ENCODE measurements around the gene GID8. TPM values are rescaled to one million over a fixed set of nuclear protein-coding genes. Genes with fewer than 3 reads are reported as not detected.

The GID8 gene
- total and polyA plus RNA-seq, 2 of the 4 experiments (the other 2 are of a cell fraction), result 21.5 to 33.9 TPM

- intact Hi-C loops (cut with micrococcal nuclease) (no loop called here), in situ Hi-C loops (cut with MboI; ENCODE audit: low sequenced_read_pairs) (no loop called here), dilution Hi-C loops (cut with HindIII; ENCODE audit: low sequenced_read_pairs, unreplicated experiment) (no loop called here)
- no TSS peak for BruUV-seq (replicated peaks)
- no peak overlapping the region for H2BK20ac ChIP-seq (ENCODE audit: low read depth, low read length)
- peaks cover 13% of the 10 kb centered on the region for H3K4me1 ChIP-seq (ENCODE audit: control insufficient read depth, insufficient read depth, low read length)
- peak overlapping the region; percentile 7 for H3K14ac ChIP-seq (replicated peaks; ENCODE audit: low read depth, low read length)
- ATAC-seq (ENCODE audit: low read depth) (no peak; the same call in 1 of the 2 replicates), DNase-seq (no peak)
- H3K9me1 ChIP-seq (ENCODE audit: insufficient read depth, low read length), result peaks cover 6% of the 10 kb centered on the region; the same call in 1 of the 2 replicates
- peak overlapping the region; percentile 29 for H2AK9ac ChIP-seq (replicated peaks; ENCODE audit: low read depth, low read length, poor library complexity)
- peaks cover 23% of the 10 kb centered on the region for H3K36me3 ChIP-seq (ENCODE audit: control insufficient read depth, insufficient read depth, low read length)
- peak overlapping the region; percentile 51; the same call in 1 of the 2 replicates for H3K4ac ChIP-seq (ENCODE audit: low read depth, low read length)
- peaks cover 2% of the 10 kb centered on the region; the same call in 1 of the 2 replicates for H3K9me3 ChIP-seq (ENCODE audit: control insufficient read depth, insufficient read depth, low read length)
- H2AK5ac ChIP-seq (ENCODE audit: low read depth, low read length), result peak overlapping the region; percentile 42
- H3K23ac ChIP-seq (ENCODE audit: low read depth, low read length), result peak overlapping the region; percentile 3; the same call in 1 of the 2 replicates
- peaks cover 0 to 11% of the 10 kb centered on the region in 2 experiments; a peak in 2 of 4 replicates for H3K79me1 ChIP-seq (ENCODE audit: low read depth in 1 of 2, low read length in 2 of 2)
- H2AFZ ChIP-seq (replicated peaks; ENCODE audit: low read length, poor library complexity), result peak overlapping the region; percentile 90
- peak overlapping the region; percentile 66; the same call in 1 of the 2 replicates for H3K18ac ChIP-seq (ENCODE audit: low read depth, low read length)
- no peak overlapping the region; the same call in 1 of the 2 replicates for H3K4me3 ChIP-seq (ENCODE audit: insufficient read depth, low read depth, low read length)
- 87% methylated on average over 6 of the region's 19 CpGs; no CpG with 5 or more reads in 1 of the 2 experiments for WGBS, 2 experiments (ENCODE audit: extremely low coverage in 2 of 2, insufficient read length in 1 of 2)
- peak overlapping the region; percentile 66 for H4K91ac ChIP-seq (ENCODE audit: insufficient read depth, low read depth, low read length)
- peak overlapping the region; percentile 46 for H2BK5ac ChIP-seq (ENCODE audit: low read depth, low read length, poor library complexity, severe bottlenecking)
- peak overlapping the region; percentile 70 to 82 for H4K8ac ChIP-seq (ENCODE audit: low read depth in 2 of 2, low read length in 2 of 2)
- H3K27me3 ChIP-seq (ENCODE audit: control insufficient read depth, insufficient read depth, low read length), result no peaks in the 10 kb centered on the region
- peak overlapping the region; percentile 16; the same call in 1 of the 2 replicates for H2BK120ac ChIP-seq (ENCODE audit: low read depth, low read length)
- peak overlapping the region; percentile 60; the same call in 1 of the 2 replicates for H3K9ac ChIP-seq (ENCODE audit: low read depth, low read length)
- no peak overlapping the region for H2BK15ac ChIP-seq (ENCODE audit: low read depth, low read length)
- H3K27ac ChIP-seq (ENCODE audit: insufficient read depth, low read length), result peak overlapping the region; percentile 78
- CTCF ChIA-PET, result interaction anchor here (0.7 to 0.8 kb wide), 2 partner anchors 45 to 78 kb away, joined by 3 to 5 read pairs; no protein-coding TSS in a partner anchor
- peak overlapping the region; percentile 66 for H3K4me2 ChIP-seq (ENCODE audit: low read depth, low read length)
- peak overlapping the region; percentile 98 for H4K5ac ChIP-seq (ENCODE audit: low read depth, low read length)
- H4K20me1 ChIP-seq (ENCODE audit: insufficient read depth, low read length), result peaks cover 4% of the 10 kb centered on the region; the same call in 1 of the 2 replicates
- POLR2A ChIA-PET (ENCODE audit: unreplicated experiment), result interaction anchor here (0.5 to 1.0 kb wide), 4 partner anchors 15 to 584 kb away, joined by 3 to 13 read pairs (median 6); partner anchors contain the start of gene GID8
- no peak overlapping the region for H3K56ac ChIP-seq (ENCODE audit: extremely low read depth, insufficient read depth, low read length)
- TF ChIP-seq POLR2A (IDR thresholded peaks at IDR 0.05; ENCODE audit: low read depth, low read length) (no peak), MXI1 (IDR thresholded peaks at IDR 0.05; ENCODE audit: borderline replicate concordance, low read depth, low read length) (no peak), CEBPB (IDR thresholded peaks at IDR 0.05; ENCODE audit: low read depth, low read length) (no peak), RFX5 (IDR thresholded peaks at IDR 0.05; ENCODE audit: low read depth, low read length) (no peak), SMC3 (IDR thresholded peaks at IDR 0.05; ENCODE audit: low read depth, low read length) (no peak), USF2 (IDR thresholded peaks at IDR 0.05; ENCODE audit: low read depth, low read length) (no peak), CTCF (conservative IDR thresholded peaks at IDR 0.05; ENCODE audit: low read depth, low read length) (no peak), RAD21 (IDR thresholded peaks at IDR 0.05; ENCODE audit: low read length) (no peak), NFE2L2 (IDR thresholded peaks at IDR 0.05; ENCODE audit: low read depth, low read length) (no peak), RCOR1 (IDR thresholded peaks at IDR 0.05; ENCODE audit: insufficient replicate concordance, low read length) (no peak), MAFK (IDR thresholded peaks at IDR 0.05; ENCODE audit: low read depth, low read length) (no peak), MAZ (IDR thresholded peaks at IDR 0.05; ENCODE audit: borderline replicate concordance, low read depth, low read length) (no peak), CHD1 (IDR thresholded peaks at IDR 0.05; ENCODE audit: low read depth, low read length) (no peak)
Measured at GRCh38 chr20:62952968-62953838, 15.3 kb downstream of the GID8 start.

All from IMR-90 (cell line).